ENCODE measurements around the gene CLEC4G. TPM values are rescaled to one million over a fixed set of nuclear protein-coding genes. Genes with fewer than 3 reads are reported as not detected.
"Not testable (repeated sequence)": the region's sequence is repeated elsewhere in the genome, so short reads cannot be mapped to it uniquely, and the experiment has no call there.

The CLEC4G gene
- total RNA-seq, 1 experiment from 2014 or later, result not detected

DNA sequence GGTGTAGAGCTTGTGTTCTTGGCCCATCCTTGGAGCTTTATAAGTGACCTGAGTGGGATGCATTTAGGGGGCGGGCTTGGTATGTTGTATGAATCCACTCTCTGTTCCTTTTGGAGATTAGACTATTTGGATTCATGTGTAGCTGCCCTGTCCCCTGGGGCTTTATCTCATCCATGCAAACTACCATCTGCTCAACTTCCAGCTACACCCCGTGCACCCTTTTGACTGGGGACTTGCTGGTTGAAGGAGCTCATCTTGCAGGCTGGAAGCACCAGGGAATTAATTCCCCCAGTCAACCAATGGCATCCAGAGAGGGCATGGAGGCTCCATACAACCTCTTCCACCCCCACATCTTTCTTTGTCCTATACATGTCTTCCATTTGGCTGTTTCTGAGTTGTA lies 37.3 kb upstream of the CLEC4G start:
- H3K4me1 Mint-ChIP-seq (ENCODE audit: low read depth, unreplicated experiment), result peaks cover 10% of the 10 kb centered on the region

GRCh38 chr19:7767487-7767886 lies 35.6 kb upstream of the CLEC4G start:
- no peak for DNase-seq
- Mint-ChIP-seq H3K4me1 (ENCODE audit: low read depth, unreplicated experiment) (peaks cover 2% of the 10 kb centered on the region), H3K27me3 (ENCODE audit: unreplicated experiment) (peaks cover 80% of the 10 kb centered on the region), H3K27ac (ENCODE audit: unreplicated experiment) (no peak overlapping the region), H3K4me3 (ENCODE audit: low read depth, unreplicated experiment) (no peak overlapping the region), H3K9me3 (ENCODE audit: low read depth, unreplicated experiment) (no peaks in the 10 kb centered on the region), H3K36me3 (ENCODE audit: insufficient read depth, unreplicated experiment) (no peaks in the 10 kb centered on the region)
- TF ChIP-seq, protein P1, sequence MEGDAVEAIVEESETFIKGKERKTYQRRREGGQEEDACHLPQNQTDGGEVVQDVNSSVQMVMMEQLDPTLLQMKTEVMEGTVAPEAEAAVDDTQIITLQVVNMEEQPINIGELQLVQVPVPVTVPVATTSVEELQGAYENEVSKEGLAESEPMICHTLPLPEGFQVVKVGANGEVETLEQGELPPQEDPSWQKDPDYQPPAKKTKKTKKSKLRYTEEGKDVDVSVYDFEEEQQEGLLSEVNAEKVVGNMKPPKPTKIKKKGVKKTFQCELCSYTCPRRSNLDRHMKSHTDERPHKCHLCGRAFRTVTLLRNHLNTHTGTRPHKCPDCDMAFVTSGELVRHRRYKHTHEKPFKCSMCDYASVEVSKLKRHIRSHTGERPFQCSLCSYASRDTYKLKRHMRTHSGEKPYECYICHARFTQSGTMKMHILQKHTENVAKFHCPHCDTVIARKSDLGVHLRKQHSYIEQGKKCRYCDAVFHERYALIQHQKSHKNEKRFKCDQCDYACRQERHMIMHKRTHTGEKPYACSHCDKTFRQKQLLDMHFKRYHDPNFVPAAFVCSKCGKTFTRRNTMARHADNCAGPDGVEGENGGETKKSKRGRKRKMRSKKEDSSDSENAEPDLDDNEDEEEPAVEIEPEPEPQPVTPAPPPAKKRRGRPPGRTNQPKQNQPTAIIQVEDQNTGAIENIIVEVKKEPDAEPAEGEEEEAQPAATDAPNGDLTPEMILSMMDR (IDR thresholded peaks at IDR 0.05; ENCODE audit: unreplicated experiment), result no peak
- BruUV-seq (replicated peaks), result no TSS peak
- intact Hi-C loops (cut with micrococcal nuclease; ENCODE audit: unreplicated experiment), result no loop called here
- CTCF ChIA-PET, result no interaction called here

More for the DNA sequence above, 37.3 kb upstream of the CLEC4G start:
- no peak for DNase-seq
- Mint-ChIP-seq H3K27me3 (ENCODE audit: unreplicated experiment) (peaks cover 63% of the 10 kb centered on the region), H3K27ac (ENCODE audit: unreplicated experiment) (no peak overlapping the region), H3K36me3 (ENCODE audit: insufficient read depth, unreplicated experiment) (no peaks in the 10 kb centered on the region), H3K4me3 (ENCODE audit: low read depth, unreplicated experiment) (no peak overlapping the region), H3K9me3 (ENCODE audit: low read depth, unreplicated experiment) (no peaks in the 10 kb centered on the region)
- no TSS peak for BruUV-seq (replicated peaks)
- TF ChIP-seq, protein P1 (IDR thresholded peaks at IDR 0.05; ENCODE audit: unreplicated experiment), result no peak
- CTCF ChIA-PET, result no interaction called here
- intact Hi-C loops (cut with micrococcal nuclease; ENCODE audit: unreplicated experiment), result no loop called here

DNA sequence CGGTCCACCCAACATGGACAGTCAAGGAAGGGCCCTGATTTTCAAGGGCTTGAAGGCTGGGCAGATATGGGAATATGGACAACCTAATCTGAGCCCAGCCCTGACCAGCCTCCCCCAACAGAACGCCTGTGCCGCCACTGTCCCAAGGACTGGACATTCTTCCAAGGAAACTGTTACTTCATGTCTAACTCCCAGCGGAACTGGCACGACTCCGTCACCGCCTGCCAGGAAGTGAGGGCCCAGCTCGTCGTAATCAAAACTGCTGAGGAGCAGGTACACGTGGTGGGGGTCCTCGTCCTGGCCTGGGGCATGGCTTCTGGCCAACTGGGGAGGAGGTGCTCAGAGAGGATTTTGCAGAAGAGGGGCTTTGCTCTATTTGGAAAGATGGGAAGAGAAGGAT lies 34.6 kb upstream of the CLEC4G start:
- H3K36me3 Mint-ChIP-seq (ENCODE audit: insufficient read depth, unreplicated experiment), result no peaks in the 10 kb centered on the region
- H3K4me3 Mint-ChIP-seq (ENCODE audit: low read depth, unreplicated experiment), result no peak overlapping the region
- no peak for DNase-seq
- CTCF ChIA-PET, result no interaction called here
- H3K4me1 Mint-ChIP-seq (ENCODE audit: low read depth, unreplicated experiment), result no peaks in the 10 kb centered on the region
- H3K27ac Mint-ChIP-seq (ENCODE audit: unreplicated experiment), result no peak overlapping the region
- H3K27me3 Mint-ChIP-seq (ENCODE audit: unreplicated experiment), result peaks cover 72% of the 10 kb centered on the region
- TF ChIP-seq, protein P1 (IDR thresholded peaks at IDR 0.05; ENCODE audit: unreplicated experiment), result no peak
- H3K9me3 Mint-ChIP-seq (ENCODE audit: low read depth, unreplicated experiment), result no peaks in the 10 kb centered on the region
- no TSS peak for BruUV-seq (replicated peaks)
- intact Hi-C loops (cut with micrococcal nuclease; ENCODE audit: unreplicated experiment), result no loop called here

- H3K4me3 Mint-ChIP-seq (ENCODE audit: low read depth, unreplicated experiment); BruUV-seq (replicated peaks); H3K36me3 Mint-ChIP-seq (ENCODE audit: insufficient read depth, unreplicated experiment); H3K4me1 Mint-ChIP-seq (ENCODE audit: low read depth, unreplicated experiment); intact Hi-C loops (cut with micrococcal nuclease; ENCODE audit: unreplicated experiment); H3K27ac Mint-ChIP-seq (ENCODE audit: unreplicated experiment); DNase-seq; CTCF ChIA-PET; H3K9me3 Mint-ChIP-seq (ENCODE audit: low read depth, unreplicated experiment): not testable (repeated sequence)
- peaks cover 64% of the 10 kb centered on the region for H3K27me3 Mint-ChIP-seq (ENCODE audit: unreplicated experiment)
Measured at GRCh38 chr19:7765043-7765442, 33.1 kb upstream of the CLEC4G start.

DNA sequence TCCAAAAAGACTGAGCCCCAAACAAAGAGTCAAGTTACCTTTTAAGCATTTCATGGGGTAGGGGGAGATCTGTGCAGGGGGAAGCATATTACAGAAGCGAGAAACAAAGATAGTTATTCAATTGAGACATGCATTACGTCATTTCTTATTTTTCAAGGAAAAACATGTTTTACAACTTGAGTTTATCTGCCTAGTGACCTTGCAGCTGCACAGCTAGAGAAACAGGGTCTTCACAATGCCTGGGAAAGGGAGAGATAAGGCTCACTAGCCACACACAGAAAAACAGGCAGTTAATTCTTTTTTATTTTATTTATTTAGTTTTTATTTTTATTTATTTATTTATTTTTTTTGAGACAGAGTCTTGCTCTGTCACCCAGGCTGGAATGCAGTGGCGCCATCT lies 32.2 kb upstream of the CLEC4G start:
- H3K9me3 Mint-ChIP-seq (ENCODE audit: low read depth, unreplicated experiment); DNase-seq; H3K4me1 Mint-ChIP-seq (ENCODE audit: low read depth, unreplicated experiment); H3K36me3 Mint-ChIP-seq (ENCODE audit: insufficient read depth, unreplicated experiment); H3K27ac Mint-ChIP-seq (ENCODE audit: unreplicated experiment); H3K4me3 Mint-ChIP-seq (ENCODE audit: low read depth, unreplicated experiment); intact Hi-C loops (cut with micrococcal nuclease; ENCODE audit: unreplicated experiment); CTCF ChIA-PET; BruUV-seq (replicated peaks): not testable (repeated sequence)
- H3K27me3 Mint-ChIP-seq (ENCODE audit: unreplicated experiment), result peaks cover 56% of the 10 kb centered on the region

All from Calu3 (cell line).